ENCODE measurements around the gene VWCE. TPM values are rescaled to one million over a fixed set of nuclear protein-coding genes. Genes with fewer than 3 reads are reported as not detected.

The VWCE gene
- polyA plus RNA-seq, 3 donors, result 0.05 to 0.23 TPM; not detected in 1

DNA sequence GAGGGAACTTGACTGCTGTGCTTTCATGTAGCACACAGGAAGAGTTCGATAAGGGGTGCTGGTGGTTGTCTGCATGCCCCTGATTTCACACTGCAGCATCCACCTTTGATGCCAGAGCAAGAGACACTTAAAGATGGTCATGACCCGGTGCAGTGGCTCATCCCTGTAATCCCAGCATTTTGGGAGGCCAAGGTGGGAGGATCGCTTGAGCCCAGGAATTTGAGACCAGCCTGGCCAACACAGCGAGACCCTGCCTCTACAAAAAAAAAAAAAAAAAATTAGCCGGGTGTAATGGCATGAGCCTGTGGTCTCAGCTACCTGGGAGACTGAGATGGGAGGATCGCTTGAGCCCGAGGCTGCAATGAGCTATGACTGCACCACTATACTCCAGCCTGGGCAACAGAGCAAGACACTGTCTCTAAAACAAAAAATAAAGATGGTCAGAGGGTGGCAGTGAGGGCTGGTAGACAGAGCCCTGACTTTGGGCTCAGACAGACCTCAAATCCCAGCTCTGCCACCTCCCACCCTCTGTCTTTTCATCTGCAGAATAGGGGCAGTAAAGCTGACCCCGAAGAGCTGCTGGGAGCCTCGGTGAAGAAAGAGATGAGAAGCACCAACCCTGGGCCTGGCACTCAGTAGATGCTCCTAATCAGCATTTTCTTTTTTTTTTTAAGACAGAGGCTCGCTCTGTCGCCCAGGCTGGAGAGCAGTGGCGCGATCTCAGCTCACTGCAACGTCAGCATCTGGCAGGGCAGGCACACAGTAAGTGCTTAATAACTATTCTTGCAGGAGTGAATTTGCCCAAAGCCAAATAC lies 17.7 kb downstream of the VWCE start:
- Histone ChIP-seq H4K20me1 (ENCODE audit: insufficient read depth, low read length) (no peaks in the 10 kb centered on the region), H3K27ac (ENCODE audit: low read depth in 1 of 2, low read length in 2 of 2) (no peak overlapping the region), H3K79me2 (ENCODE audit: insufficient read depth, low read length) (no peaks in the 10 kb centered on the region), H3K36me3 (replicated peaks in 1 of 2; ENCODE audit: control insufficient read depth in 1 of 2, insufficient read depth in 2 of 2, low read length in 2 of 2) (no peaks in the 10 kb centered on the region), H3K9me3 (replicated peaks in 1 of 2; ENCODE audit: control insufficient read depth in 1 of 2, insufficient read depth in 1 of 2, low read length in 2 of 2) (no peaks in the 10 kb centered on the region), H3K4me1 (ENCODE audit: control insufficient read depth in 1 of 2, insufficient read depth in 2 of 2, low read length in 2 of 2) (no peaks in the 10 kb centered on the region), H3K27me3 (ENCODE audit: control insufficient read depth in 2 of 2, insufficient read depth in 2 of 2, low read length in 2 of 2) (no peaks in the 10 kb centered on the region), H3K4me3 (replicated peaks in 1 of 3; ENCODE audit: low read depth in 2 of 3, low read length in 3 of 3) (no peak overlapping the region), H3K4me2 (replicated peaks; ENCODE audit: extremely low read depth, low read length, poor library complexity, severe bottlenecking) (no peak overlapping the region), H2AFZ (ENCODE audit: insufficient read depth, low read depth, low read length, poor library complexity, severe bottlenecking) (no peak overlapping the region), H3K9ac (ENCODE audit: insufficient read depth, low read length, poor library complexity, severe bottlenecking) (no peak overlapping the region)
- H3K36me3 Mint-ChIP-seq, result no peaks in the 10 kb centered on the region
- H3K4me1 Mint-ChIP-seq, result peaks cover 2% of the 10 kb centered on the region
- H3K27ac Mint-ChIP-seq, result no peak overlapping the region
- no peak overlapping the region for H3K4me3 Mint-ChIP-seq
- TF ChIP-seq, protein P1, sequence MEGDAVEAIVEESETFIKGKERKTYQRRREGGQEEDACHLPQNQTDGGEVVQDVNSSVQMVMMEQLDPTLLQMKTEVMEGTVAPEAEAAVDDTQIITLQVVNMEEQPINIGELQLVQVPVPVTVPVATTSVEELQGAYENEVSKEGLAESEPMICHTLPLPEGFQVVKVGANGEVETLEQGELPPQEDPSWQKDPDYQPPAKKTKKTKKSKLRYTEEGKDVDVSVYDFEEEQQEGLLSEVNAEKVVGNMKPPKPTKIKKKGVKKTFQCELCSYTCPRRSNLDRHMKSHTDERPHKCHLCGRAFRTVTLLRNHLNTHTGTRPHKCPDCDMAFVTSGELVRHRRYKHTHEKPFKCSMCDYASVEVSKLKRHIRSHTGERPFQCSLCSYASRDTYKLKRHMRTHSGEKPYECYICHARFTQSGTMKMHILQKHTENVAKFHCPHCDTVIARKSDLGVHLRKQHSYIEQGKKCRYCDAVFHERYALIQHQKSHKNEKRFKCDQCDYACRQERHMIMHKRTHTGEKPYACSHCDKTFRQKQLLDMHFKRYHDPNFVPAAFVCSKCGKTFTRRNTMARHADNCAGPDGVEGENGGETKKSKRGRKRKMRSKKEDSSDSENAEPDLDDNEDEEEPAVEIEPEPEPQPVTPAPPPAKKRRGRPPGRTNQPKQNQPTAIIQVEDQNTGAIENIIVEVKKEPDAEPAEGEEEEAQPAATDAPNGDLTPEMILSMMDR (IDR thresholded peaks at IDR 0.05), result no peak
- H3K9me3 Mint-ChIP-seq, result peaks cover 0 to 2% (median 0%) of the 10 kb centered on the region in 7 donors
- WGBS (ENCODE audit: insufficient coverage), result 93% methylated on average over 9 of the region's 14 CpGs
- intact Hi-C loops (cut with micrococcal nuclease), result no loop called here
- peaks cover 2 to 9% (median 3%) of the 10 kb centered on the region in 3 donors for H3K27me3 Mint-ChIP-seq (ENCODE audit: low read depth in 3 of 3)
- DNase-seq, result no peak

DNA sequence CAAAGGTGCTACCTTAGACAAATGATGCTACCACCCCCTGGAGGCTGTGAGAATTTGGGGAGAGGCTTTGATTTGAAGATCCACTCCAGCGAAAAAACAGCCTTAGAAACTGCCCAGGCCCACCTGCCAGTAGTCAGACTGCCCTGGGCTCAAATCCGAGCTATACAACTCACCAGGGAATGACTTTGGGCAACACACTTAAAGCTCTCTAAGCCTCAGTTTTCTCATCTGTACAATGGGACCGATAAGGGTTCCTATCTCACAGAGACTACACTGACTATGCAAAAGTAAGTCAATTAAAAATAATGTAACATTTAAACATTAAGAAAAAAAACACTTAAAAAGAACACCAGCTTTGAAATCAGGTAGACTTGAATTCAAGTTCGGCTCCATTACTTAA lies 19.9 kb downstream of the VWCE start:
- Histone ChIP-seq H3K79me2 (ENCODE audit: insufficient read depth, low read length) (no peaks in the 10 kb centered on the region), H3K9ac (ENCODE audit: insufficient read depth, low read length, poor library complexity, severe bottlenecking) (no peak overlapping the region), H2AFZ (ENCODE audit: insufficient read depth, low read depth, low read length, poor library complexity, severe bottlenecking) (no peak overlapping the region), H3K4me1 (ENCODE audit: control insufficient read depth in 1 of 2, insufficient read depth in 2 of 2, low read length in 2 of 2) (no peaks in the 10 kb centered on the region), H3K36me3 (replicated peaks in 1 of 2; ENCODE audit: control insufficient read depth in 1 of 2, insufficient read depth in 2 of 2, low read length in 2 of 2) (no peaks in the 10 kb centered on the region), H4K20me1 (ENCODE audit: insufficient read depth, low read length) (no peaks in the 10 kb centered on the region), H3K4me3 (replicated peaks in 1 of 3; ENCODE audit: low read depth in 2 of 3, low read length in 3 of 3) (no peak overlapping the region), H3K27me3 (ENCODE audit: control insufficient read depth in 2 of 2, insufficient read depth in 2 of 2, low read length in 2 of 2) (no peaks in the 10 kb centered on the region), H3K9me3 (replicated peaks in 1 of 2; ENCODE audit: control insufficient read depth in 1 of 2, insufficient read depth in 1 of 2, low read length in 2 of 2) (no peaks in the 10 kb centered on the region), H3K27ac (ENCODE audit: low read depth in 1 of 2, low read length in 2 of 2) (no peak overlapping the region), H3K4me2 (replicated peaks; ENCODE audit: extremely low read depth, low read length, poor library complexity, severe bottlenecking) (no peak overlapping the region)
- TF ChIP-seq, protein P1 (IDR thresholded peaks at IDR 0.05), result no peak
- no peaks in the 10 kb centered on the region for H3K4me1 Mint-ChIP-seq
- DNase-seq, result no peak
- no peak overlapping the region for H3K4me3 Mint-ChIP-seq
- no peaks in the 10 kb centered on the region for H3K36me3 Mint-ChIP-seq
- peaks cover 0 to 1% (median 0%) of the 10 kb centered on the region in 7 donors for H3K9me3 Mint-ChIP-seq
- H3K27me3 Mint-ChIP-seq (ENCODE audit: low read depth in 3 of 3), result peaks cover 0 to 6% (median 3%) of the 10 kb centered on the region in 3 donors
- 90% methylated on average over 2 of the region's 4 CpGs for WGBS (ENCODE audit: insufficient coverage)
- intact Hi-C loops (cut with micrococcal nuclease), result no loop called here
- H3K27ac Mint-ChIP-seq, result no peak overlapping the region

Measured in CD14-positive monocyte (primary cell).